GM23248 (cell line): Measurements from ENCODE around the gene PACS1. TPM values are rescaled to one million over a fixed set of nuclear protein-coding genes. Genes with fewer than 3 reads are reported as not detected.

Experiments used
- DNase-seq: peaks from one replicate; pipeline ENCODE4 v3.0.0-alpha.2; 2015
- H2AFZ ChIP-seq: fragments of 200-600 bp; sonication (generic); 2 replicates; pipeline ENCODE4 v1.6.1; 2016; ENCODE audit warnings: antibody characterized with exemption
- H3F3A ChIP-seq: fragments of 200-600 bp; sonication (generic); 2 replicates; pipeline ENCODE4 v1.6.1; 2016; ENCODE audit warnings: mild to moderate bottlenecking, antibody characterized with exemption, mixed run types; ENCODE audit not compliant: insufficient read depth
- H3K27ac ChIP-seq: fragments of 200-600 bp; sonication (generic); 2 replicates; pipeline ENCODE4 v1.5.1; 2016; ENCODE audit warnings: mild to moderate bottlenecking
- H3K27me3 ChIP-seq: fragments of 200-600 bp; sonication (generic); replicated peaks from 2 replicates; pipeline ENCODE4 v1.6.1; 2016; ENCODE audit warnings: mild to moderate bottlenecking; ENCODE audit not compliant: insufficient read depth
- H3K36me3 ChIP-seq: fragments of 200-600 bp; sonication (generic); 2 replicates; pipeline ENCODE4 v1.6.1; 2016; ENCODE audit warnings: low read depth, mild to moderate bottlenecking
- H3K4me1 ChIP-seq: fragments of 200-600 bp; sonication (generic); 2 replicates; pipeline ENCODE4 v1.6.1; 2016; ENCODE audit warnings: mild to moderate bottlenecking; ENCODE audit not compliant: insufficient read depth
- H3K4me2 ChIP-seq: fragments of 200-600 bp; sonication (generic); one replicate; pipeline ENCODE4 v1.6.1; 2016; ENCODE audit warnings: mild to moderate bottlenecking; ENCODE audit not compliant: unreplicated experiment
- H3K4me3 ChIP-seq: fragments of 200-600 bp; sonication (generic); 2 replicates; pipeline ENCODE4 v1.5.1; 2016; ENCODE audit warnings: mild to moderate bottlenecking
- H3K79me2 ChIP-seq: fragments of 200-600 bp; sonication (generic); 2 replicates; pipeline ENCODE4 v1.6.1; 2016; ENCODE audit warnings: mild to moderate bottlenecking; ENCODE audit not compliant: insufficient read depth
- H3K9ac ChIP-seq: fragments of 200-600 bp; sonication (generic); 2 replicates; pipeline ENCODE4 v1.6.1; 2016; ENCODE audit warnings: mild to moderate bottlenecking
- H3K9me2 ChIP-seq: fragments of 200-600 bp; sonication (generic); 2 replicates; pipeline ENCODE4 v1.6.1; 2016; ENCODE audit warnings: mixed run types, mild to moderate bottlenecking, moderate library complexity; ENCODE audit not compliant: insufficient read depth
- H3K9me3 ChIP-seq: fragments of 200-600 bp; sonication (generic); one replicate; pipeline ENCODE4 v1.6.1; 2017; ENCODE audit warnings: low read depth
- H4K20me1 ChIP-seq: fragments of 200-600 bp; sonication (generic); 2 replicates; pipeline ENCODE4 v1.6.0; 2016; ENCODE audit not compliant: insufficient read depth
- EZH2 ChIP-seq: fragments of 200-600 bp; sonication (generic); IDR thresholded peaks from 2 replicates; pipeline ENCODE4 v1.6.1; 2018; ENCODE audit warnings: antibody characterized with exemption, mild to moderate bottlenecking; ENCODE audit not compliant: insufficient read depth, poor library complexity, severe bottlenecking
- EZH2phosphoT487 ChIP-seq: fragments of 200-600 bp; sonication (generic); IDR thresholded peaks from 2 replicates; pipeline ENCODE4 v1.6.1; 2018; ENCODE audit warnings: antibody characterized with exemption, moderate library complexity, mild to moderate bottlenecking, low read depth; ENCODE audit not compliant: insufficient read depth
- WGBS, 2 experiments: methylation state at CpG; one replicate each; pipeline ENCODE4 v1.1.6; 2015 to 2017; ENCODE audit warnings: low lambda C conversion rate in 2 of 2, low coverage in 1 of 2; ENCODE audit errors: missing lambda C conversion rate in 2 of 2; 5-methylcytosine and 5-hydroxymethylcytosine counted together
- in situ Hi-C: fragments of 300-500 bp; cut with MboI; formaldehyde crosslinking; loops from 2 replicates; pipeline ENCODE4 v1.15.0; 2020
- polyA plus RNA-seq: library from polyadenylated mRNA; unstranded; fragments of >200 nt; fragmentation: Nextera tagmentation; extraction: Ambion mirVana; gene quantifications from 2 replicates; pipeline ENCODE4 v1.2.1, GENCODE V29; 2016
- total RNA-seq: library from RNA; depleted of rRNA; stranded (reverse); fragments of >200 nt; shearing (Covaris generic); gene quantifications from 2 replicates; pipeline ENCODE4 v1.2.3, GENCODE V29; 2014

PACS1 gene
- total and polyA plus RNA-seq, 2 experiments from 2014 or later, result 33.2 to 48.9 TPM

GRCh38 chr11:66181632-66182315 lies 111.7 kb downstream of the PACS1 start:
- Histone ChIP-seq H3K4me1 (peaks cover 15% of the 10 kb centered on the region), H3K9me2 (no peaks in the 10 kb centered on the region), H3K27me3 (no peaks in the 10 kb centered on the region), H3K4me2 (no peak overlapping the region), H3K9me3 (no peaks in the 10 kb centered on the region), H3K27ac (no peak overlapping the region), H3K9ac (no peak overlapping the region), H3F3A (peaks cover 20% of the 10 kb centered on the region; the same call in 1 of the 2 replicates), H2AFZ (no peak overlapping the region), H3K4me3 (no peak overlapping the region), H4K20me1 (peaks cover 7% of the 10 kb centered on the region; the same call in 1 of the 2 replicates), H3K79me2 (peaks cover 100% of the 10 kb centered on the region), H3K36me3 (no peaks in the 10 kb centered on the region)
- in situ Hi-C loops, result no loop called here
- TF ChIP-seq EZH2phosphoT487, result no peak
- TF ChIP-seq EZH2, result no peak
- DNase-seq, result peak; percentile 6
- WGBS, 2 experiments, result 78 to 82% methylated on average over 2 of the region's 2 CpGs

DNA sequence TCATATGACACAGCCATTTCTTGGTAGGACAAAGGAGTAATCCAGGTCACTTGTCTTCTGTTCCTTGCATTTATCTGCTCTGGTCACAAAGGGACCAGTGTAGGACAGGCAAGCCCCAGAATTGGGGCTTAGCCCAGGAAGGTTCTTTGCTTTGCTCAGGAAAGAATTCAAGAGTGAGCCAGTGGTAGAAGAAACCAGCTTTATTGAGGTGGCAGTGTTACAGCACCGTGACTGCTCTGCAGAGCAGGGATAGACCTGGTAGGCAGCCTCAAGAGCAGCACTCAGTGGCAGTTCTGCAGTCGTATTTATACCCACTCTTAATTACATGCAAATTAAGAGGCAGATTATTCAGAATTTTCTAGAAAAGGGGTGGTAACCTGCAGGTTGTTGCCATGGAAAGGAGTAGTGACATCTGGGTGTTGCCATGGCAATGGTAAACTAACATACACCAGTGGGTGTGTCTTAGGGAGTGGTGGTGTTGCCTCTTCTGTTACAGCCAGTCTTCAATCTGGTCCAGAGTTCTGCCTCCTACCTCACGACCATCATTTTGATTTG lies 113.5 kb downstream of the PACS1 start:
- Histone ChIP-seq H2AFZ (no peak overlapping the region), H3F3A (peaks cover 22% of the 10 kb centered on the region), H4K20me1 (peaks cover 7% of the 10 kb centered on the region; the same call in 1 of the 2 replicates), H3K79me2 (peaks cover 100% of the 10 kb centered on the region), H3K9ac (no peak overlapping the region), H3K9me2 (no peaks in the 10 kb centered on the region), H3K27ac (peak overlapping the region; percentile 29; the same call in 1 of the 2 replicates), H3K9me3 (no peaks in the 10 kb centered on the region), H3K4me2 (no peak overlapping the region), H3K27me3 (no peaks in the 10 kb centered on the region), H3K4me3 (no peak overlapping the region), H3K36me3 (no peaks in the 10 kb centered on the region), H3K4me1 (peaks cover 20% of the 10 kb centered on the region)
- TF ChIP-seq EZH2phosphoT487 (no peak), EZH2 (no peak)
- peak; percentile 48 for DNase-seq
- in situ Hi-C loops, result no loop called here
- 40 to 58% methylated on average over 3 of the region's 3 CpGs for WGBS, 2 experiments

- no peak for TF ChIP-seq EZH2
- no peak for TF ChIP-seq EZH2phosphoT487
- no peaks in the 10 kb centered on the region for H3K9me2 ChIP-seq
- no peak overlapping the region for H3K27ac ChIP-seq
- DNase-seq, result no peak
- H4K20me1 ChIP-seq, result peaks cover 7% of the 10 kb centered on the region; the same call in 1 of the 2 replicates
- no peak overlapping the region for H3K4me2 ChIP-seq
- no peak overlapping the region for H2AFZ ChIP-seq
- in situ Hi-C loops, result no loop called here
- no peaks in the 10 kb centered on the region for H3K9me3 ChIP-seq
- peaks cover 25% of the 10 kb centered on the region for H3K4me1 ChIP-seq
- no peak overlapping the region for H3K4me3 ChIP-seq
- no peaks in the 10 kb centered on the region for H3K36me3 ChIP-seq
- H3K27me3 ChIP-seq, result no peaks in the 10 kb centered on the region
- H3K79me2 ChIP-seq, result peaks cover 100% of the 10 kb centered on the region
- 98 to 99% methylated on average over 4 of the region's 4 CpGs for WGBS, 2 experiments
- no peak overlapping the region for H3K9ac ChIP-seq
- H3F3A ChIP-seq, result peaks cover 31% of the 10 kb centered on the region
These were observed 114.7 kb downstream of the PACS1 start for GRCh38 chr11:66184728-66185127.

- Histone ChIP-seq H3F3A (peaks cover 32% of the 10 kb centered on the region), H3K4me3 (no peak overlapping the region), H3K27ac (no peak overlapping the region), H3K27me3 (no peaks in the 10 kb centered on the region), H3K9me2 (no peaks in the 10 kb centered on the region), H3K4me2 (no peak overlapping the region), H2AFZ (no peak overlapping the region), H4K20me1 (peaks cover 7% of the 10 kb centered on the region; the same call in 1 of the 2 replicates), H3K79me2 (peaks cover 100% of the 10 kb centered on the region), H3K9me3 (no peaks in the 10 kb centered on the region), H3K4me1 (peaks cover 24% of the 10 kb centered on the region), H3K9ac (no peak overlapping the region), H3K36me3 (no peaks in the 10 kb centered on the region)
- in situ Hi-C loops, result no loop called here
- WGBS, 2 experiments, result 87 to 88% methylated on average over 6 of the region's 6 CpGs
- no peak for DNase-seq
- TF ChIP-seq EZH2 (no peak), EZH2phosphoT487 (no peak)
These were observed 116.4 kb downstream of the PACS1 start for GRCh38 chr11:66186470-66186869.
